ENCODE data around the gene SEMA4D. TPM values are rescaled to one million over a fixed set of nuclear protein-coding genes. Genes with fewer than 3 reads are reported as not detected.

The SEMA4D gene
- total and polyA plus RNA-seq, 9 of the 15 experiments (the other 6 are each of a cell fraction or from before 2014, with no cell fraction given): 0.38 to 5.1 (median 1.8) TPM

GRCh38 chr9:89412541-89412940 lies 85.4 kb downstream of the SEMA4D start:
- ChIA-PET POLR2A (no interaction called here), CTCF (ENCODE audit: low intra/inter-chr PET ratio) (no interaction called here)
- WGBS (ENCODE audit: insufficient coverage, low coverage, missing lambda C conversion rate): 5% methylated on average over 4 of the region's 5 CpGs
- H4K20me1 ChIP-seq (replicated peaks; ENCODE audit: control insufficient read depth, insufficient read depth, low read length): no peaks in the 10 kb centered on the region
- H3K27me3 ChIP-seq (ENCODE audit: control insufficient read depth in 2 of 2, insufficient read depth in 2 of 2, low read length in 2 of 2): peaks cover 0 to 11% of the 10 kb centered on the region in 2 experiments; a peak in 3 of 5 replicates
- H3K9me1 ChIP-seq (ENCODE audit: control insufficient read depth, insufficient read depth, low read length): no peaks in the 10 kb centered on the region
- ATAC-seq: no peak
- no peak overlapping the region for H3K4me2 ChIP-seq (ENCODE audit: insufficient read depth, low read length)
- H3K27ac ChIP-seq (ENCODE audit: extremely low read depth, low read depth, low read length): no peak overlapping the region
- H3K9me3 ChIP-seq (replicated peaks; ENCODE audit: control insufficient read depth, insufficient read depth, low read depth, low read length): no peaks in the 10 kb centered on the region
- FAIRE-seq: no peak
- H3K4me3 ChIP-seq: no peak overlapping the region
- no TSS peak for BruUV-seq (replicated peaks)
- no peaks in the 10 kb centered on the region for H3K36me3 ChIP-seq (ENCODE audit: control insufficient read depth, insufficient read depth, low read length)
- H3K9ac ChIP-seq (ENCODE audit: insufficient read depth in 1 of 2, low read depth in 2 of 2, low read length in 2 of 2): no peak overlapping the region
- TF ChIP-seq ZNF174 (CRISPR knock-in tag; IDR thresholded peaks at IDR 0.05) (no peak), ZBTB33 (CRISPR knock-in tag; IDR thresholded peaks at IDR 0.05) (no peak), ZNF24 (IDR thresholded peaks at IDR 0.05) (no peak), BHLHE40 (IDR thresholded peaks at IDR 0.05; ENCODE audit: low read length) (no peak)
- in situ Hi-C loops (cut with MboI): no loop called here
- H2AFZ ChIP-seq (ENCODE audit: low read depth, low read length): no peak overlapping the region
- no peak for DNase-seq (ENCODE audit: extremely low read depth in 1 of 4, low spot score in 3 of 4)
- no peaks in the 10 kb centered on the region for H3K4me1 ChIP-seq (replicated peaks in 1 of 2; ENCODE audit: control insufficient read depth in 2 of 2, insufficient read depth in 2 of 2, low read length in 2 of 2)
- no peaks in the 10 kb centered on the region for H3K79me2 ChIP-seq (ENCODE audit: control insufficient read depth, insufficient read depth, low read length)
- intact Hi-C loops (cut with micrococcal nuclease): no loop called here

- no peak for ATAC-seq
- Histone ChIP-seq H4K20me1 (replicated peaks; ENCODE audit: control insufficient read depth, insufficient read depth, low read length) (no peaks in the 10 kb centered on the region), H3K36me3 (ENCODE audit: control insufficient read depth, insufficient read depth, low read length) (no peaks in the 10 kb centered on the region), H3K9ac (ENCODE audit: insufficient read depth in 1 of 2, low read depth in 2 of 2, low read length in 2 of 2) (no peak overlapping the region), H3K4me3 (no peak overlapping the region), H3K9me1 (ENCODE audit: control insufficient read depth, insufficient read depth, low read length) (no peaks in the 10 kb centered on the region), H3K9me3 (replicated peaks; ENCODE audit: control insufficient read depth, insufficient read depth, low read depth, low read length) (no peaks in the 10 kb centered on the region), H3K27me3 (ENCODE audit: control insufficient read depth in 2 of 2, insufficient read depth in 2 of 2, low read length in 2 of 2) (peaks cover 0 to 11% of the 10 kb centered on the region in 2 experiments; a peak in 3 of 5 replicates), H3K27ac (ENCODE audit: extremely low read depth, low read depth, low read length) (no peak overlapping the region), H3K4me2 (ENCODE audit: insufficient read depth, low read length) (no peak overlapping the region), H3K79me2 (ENCODE audit: control insufficient read depth, insufficient read depth, low read length) (no peaks in the 10 kb centered on the region), H3K4me1 (replicated peaks in 1 of 2; ENCODE audit: control insufficient read depth in 2 of 2, insufficient read depth in 2 of 2, low read length in 2 of 2) (no peaks in the 10 kb centered on the region), H2AFZ (ENCODE audit: low read depth, low read length) (no peak overlapping the region)
- ChIA-PET POLR2A (interaction anchor here (0.7 kb wide), 1 partner anchor 898 kb away, joined by 3 read pairs; no protein-coding TSS in a partner anchor), CTCF (ENCODE audit: low intra/inter-chr PET ratio) (no interaction called here)
- no TSS peak for BruUV-seq (replicated peaks)
- no peak for DNase-seq (ENCODE audit: extremely low read depth in 1 of 4, low spot score in 3 of 4)
- 3% methylated on average over 4 of the region's 6 CpGs for WGBS (ENCODE audit: insufficient coverage, low coverage, missing lambda C conversion rate)
- no peak for FAIRE-seq
- in situ Hi-C loops (cut with MboI): no loop called here
- intact Hi-C loops (cut with micrococcal nuclease): no loop called here
- TF ChIP-seq GATAD2A (IDR thresholded peaks at IDR 0.05) (no peak), ZNF133 (CRISPR knock-in tag; IDR thresholded peaks at IDR 0.05) (no peak), PHB (CRISPR knock-in tag; IDR thresholded peaks at IDR 0.05) (no peak), ZNF197 (CRISPR knock-in tag; IDR thresholded peaks at IDR 0.05; ENCODE audit: low read depth) (no peak), HNRNPH1 (optimal IDR thresholded peaks at IDR 0.05; ENCODE audit: low read depth, low read length) (no peak)
- TF ChIP-seq, protein P1, sequence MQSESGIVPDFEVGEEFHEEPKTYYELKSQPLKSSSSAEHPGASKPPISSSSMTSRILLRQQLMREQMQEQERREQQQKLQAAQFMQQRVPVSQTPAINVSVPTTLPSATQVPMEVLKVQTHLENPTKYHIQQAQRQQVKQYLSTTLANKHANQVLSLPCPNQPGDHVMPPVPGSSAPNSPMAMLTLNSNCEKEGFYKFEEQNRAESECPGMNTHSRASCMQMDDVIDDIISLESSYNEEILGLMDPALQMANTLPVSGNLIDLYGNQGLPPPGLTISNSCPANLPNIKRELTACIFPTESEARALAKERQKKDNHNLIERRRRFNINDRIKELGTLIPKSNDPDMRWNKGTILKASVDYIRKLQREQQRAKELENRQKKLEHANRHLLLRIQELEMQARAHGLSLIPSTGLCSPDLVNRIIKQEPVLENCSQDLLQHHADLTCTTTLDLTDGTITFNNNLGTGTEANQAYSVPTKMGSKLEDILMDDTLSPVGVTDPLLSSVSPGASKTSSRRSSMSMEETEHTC (IDR thresholded peaks at IDR 0.05): no peak
Measured at GRCh38 chr9:89411759-89412158, 86.2 kb downstream of the SEMA4D start.

Data from K562 (cell line).